HG03460 (cell line): ENCODE data around the gene NBAS.

Experiments
- ATAC-seq: cut with Tn5 transposase; IDR thresholded peaks from one replicate; pipeline ENCODE4 v1.9.1; 2021; ENCODE audit not compliant: unreplicated experiment

NBAS gene

GRCh38 chr2:15591692-15592463 is 30.7 kb upstream of the NBAS start, which contains the start of gene DDX1:
Gene DDX1 (plus strand): TSS chr2:15591868. CDS start chr2:15591934, 66 bp downstream.
- ATAC-seq: peak; percentile 94

- ATAC-seq: no peak
Measured at GRCh38 chr2:15591373-15591691, 30.2 kb upstream of the NBAS start.

- no peak for ATAC-seq
Measured at GRCh38 chr2:15588329-15588919, 27.3 kb upstream of the NBAS start.

- ATAC-seq: no peak
Measured at GRCh38 chr2:15584767-15585469, 23.8 kb upstream of the NBAS start.

- ATAC-seq: no peak
Measured at GRCh38 chr2:15584316-15584715, 23.2 kb upstream of the NBAS start.

- no peak for ATAC-seq
Measured at GRCh38 chr2:15583826-15584225, 22.7 kb upstream of the NBAS start.

GRCh38 chr2:15582710-15583357 is 21.7 kb upstream of the NBAS start:
- no peak for ATAC-seq

- ATAC-seq: no peak
Measured at GRCh38 chr2:15580451-15580850, 19.3 kb upstream of the NBAS start.

- no peak for ATAC-seq
Measured at GRCh38 chr2:15579641-15580040, 18.5 kb upstream of the NBAS start.

GRCh38 chr2:15577071-15577735 is 16.1 kb upstream of the NBAS start:
- ATAC-seq: peak; percentile 86

- ATAC-seq: no peak
Measured at GRCh38 chr2:15571729-15572128, 10.6 kb upstream of the NBAS start.

GRCh38 chr2:15570104-15570503 is 9.0 kb upstream of the NBAS start:
- no peak for ATAC-seq

GRCh38 chr2:15568874-15569273 is 7.7 kb upstream of the NBAS start:
- no peak for ATAC-seq

- no peak for ATAC-seq
Measured at GRCh38 chr2:15566912-15567311, 5.8 kb upstream of the NBAS start.

GRCh38 chr2:15565994-15566671 is 5.0 kb upstream of the NBAS start:
- ATAC-seq: no peak

- no peak for ATAC-seq
Measured at GRCh38 chr2:15565392-15565791, 4.3 kb upstream of the NBAS start.

GRCh38 chr2:15563227-15564100 is 2.3 kb upstream of the NBAS start:
- ATAC-seq: no peak

- ATAC-seq: no peak
Measured at GRCh38 chr2:15562354-15563031, 1.4 kb upstream of the NBAS start.
